Activated naive CD4-positive, alpha-beta T cell treated with anti-CD3 and anti-CD28 coated beads, Interleukin-2, amount 10 ng/mL, durations not matched to agents 5 hours and 36 hours (primary cell): ENCODE data around the gene ABR. TPM values are rescaled to one million over a fixed set of nuclear protein-coding genes. Genes with fewer than 3 reads are reported as not detected.

Experiments
- microRNA-seq: library from miRNA; unstranded; fragments of <30 nt; microRNA quantifications from one replicate; pipeline ENCODE4 v1.2.0, GENCODE V29; 2022; ENCODE audit warnings: borderline microRNAs expressed, borderline replicate concordance
- total RNA-seq, 2 experiments: library from RNA; stranded (reverse); gene quantifications; one replicate each; pipeline ENCODE4 v1.2.3, GENCODE V29; 2021

The ABR gene
- total RNA-seq, result 100 to 1,000 TPM; 142 to 147 TPM

DNA sequence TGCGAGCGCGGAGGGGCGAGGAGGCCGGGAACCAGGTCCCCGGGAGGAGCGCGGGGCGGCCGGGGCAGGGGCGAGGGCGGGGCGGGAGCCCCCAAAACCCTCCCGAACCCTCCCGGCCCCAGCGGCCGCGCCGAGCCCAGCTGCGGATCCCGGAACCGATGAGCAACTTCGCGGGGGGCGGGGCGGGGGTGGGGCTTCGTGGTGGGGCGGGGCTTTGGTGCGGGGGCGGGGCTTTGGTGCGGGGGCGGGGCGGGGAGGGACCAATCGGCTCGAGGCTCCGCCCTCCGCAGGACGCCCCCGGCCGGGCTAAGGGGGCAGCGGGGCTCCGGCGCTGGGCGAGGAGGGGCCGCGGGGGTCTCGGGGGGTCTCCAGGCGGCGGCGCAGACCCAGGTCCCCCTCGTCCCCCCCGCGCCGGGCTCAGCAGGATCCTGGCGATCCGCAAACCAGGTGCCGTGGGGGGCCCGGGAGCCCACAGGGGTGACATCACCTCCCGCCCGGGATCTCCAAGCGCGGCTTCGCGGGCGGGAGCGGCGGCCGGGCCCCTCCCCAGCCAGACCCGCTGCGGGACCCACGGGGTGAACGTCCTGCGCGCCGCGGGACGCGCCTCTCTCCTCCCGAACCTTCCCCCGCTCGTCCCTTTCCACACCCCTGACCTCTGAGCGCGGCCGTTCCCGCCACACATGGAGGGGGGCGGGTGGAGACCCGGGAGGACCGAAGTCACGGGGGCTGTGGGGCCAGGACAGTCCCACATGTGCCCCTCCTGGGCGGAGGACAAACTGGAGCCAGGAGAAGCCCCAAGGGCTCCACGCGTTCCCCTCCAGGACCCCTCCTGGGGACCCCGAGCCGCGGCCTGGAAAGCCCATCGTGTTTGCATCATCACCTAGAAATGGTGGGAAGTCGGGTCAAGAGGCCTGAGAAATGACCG lies at the start of gene ABR:
Gene ABR (minus strand): TSS at position 164 of the 925 bp plus-strand sequence. CDS start 254 bp downstream, outside the sequence.

DNA sequence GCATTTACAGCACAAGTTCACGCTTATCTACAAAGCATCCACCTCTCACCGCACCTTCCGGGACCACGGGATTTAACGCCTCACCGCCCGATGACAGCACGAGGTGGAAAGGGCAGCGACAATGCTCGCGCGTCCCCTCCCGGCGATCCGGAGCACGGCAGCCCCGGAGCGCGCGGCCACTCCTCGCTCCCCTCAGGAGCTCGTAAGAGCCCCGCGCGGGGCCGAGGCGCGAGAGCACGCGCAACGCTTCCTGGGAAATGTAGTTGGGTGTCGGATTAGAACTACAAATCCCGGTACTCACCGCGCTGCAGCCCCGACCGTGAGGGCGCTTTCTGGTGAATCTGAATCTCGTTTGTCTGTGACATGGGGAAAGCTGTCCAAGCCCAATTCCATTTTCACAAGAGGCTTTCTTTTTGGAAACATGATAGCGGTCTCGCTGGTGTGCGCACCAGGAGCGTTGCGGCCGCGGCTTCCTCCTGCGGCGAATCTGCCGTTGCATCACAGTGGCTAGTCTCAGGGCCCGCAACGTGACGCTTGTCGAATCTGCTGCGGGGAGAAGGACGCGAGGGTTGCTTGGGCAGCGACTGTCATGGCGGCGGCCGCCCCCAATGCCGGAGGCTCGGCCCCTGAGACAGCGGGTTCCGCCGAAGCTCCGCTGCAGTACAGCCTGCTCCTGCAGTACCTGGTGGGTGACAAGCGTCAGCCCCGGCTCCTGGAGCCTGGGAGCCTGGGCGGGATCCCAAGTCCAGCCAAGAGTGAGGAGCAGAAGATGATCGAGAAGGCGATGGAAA lies 183.0 kb downstream of the ABR start, which contains the start of gene TIMM22:
Gene TIMM22 (plus strand): TSS at position 576 of the 791 bp plus-strand sequence. CDS start 14 bp downstream, at position 590.

DNA sequence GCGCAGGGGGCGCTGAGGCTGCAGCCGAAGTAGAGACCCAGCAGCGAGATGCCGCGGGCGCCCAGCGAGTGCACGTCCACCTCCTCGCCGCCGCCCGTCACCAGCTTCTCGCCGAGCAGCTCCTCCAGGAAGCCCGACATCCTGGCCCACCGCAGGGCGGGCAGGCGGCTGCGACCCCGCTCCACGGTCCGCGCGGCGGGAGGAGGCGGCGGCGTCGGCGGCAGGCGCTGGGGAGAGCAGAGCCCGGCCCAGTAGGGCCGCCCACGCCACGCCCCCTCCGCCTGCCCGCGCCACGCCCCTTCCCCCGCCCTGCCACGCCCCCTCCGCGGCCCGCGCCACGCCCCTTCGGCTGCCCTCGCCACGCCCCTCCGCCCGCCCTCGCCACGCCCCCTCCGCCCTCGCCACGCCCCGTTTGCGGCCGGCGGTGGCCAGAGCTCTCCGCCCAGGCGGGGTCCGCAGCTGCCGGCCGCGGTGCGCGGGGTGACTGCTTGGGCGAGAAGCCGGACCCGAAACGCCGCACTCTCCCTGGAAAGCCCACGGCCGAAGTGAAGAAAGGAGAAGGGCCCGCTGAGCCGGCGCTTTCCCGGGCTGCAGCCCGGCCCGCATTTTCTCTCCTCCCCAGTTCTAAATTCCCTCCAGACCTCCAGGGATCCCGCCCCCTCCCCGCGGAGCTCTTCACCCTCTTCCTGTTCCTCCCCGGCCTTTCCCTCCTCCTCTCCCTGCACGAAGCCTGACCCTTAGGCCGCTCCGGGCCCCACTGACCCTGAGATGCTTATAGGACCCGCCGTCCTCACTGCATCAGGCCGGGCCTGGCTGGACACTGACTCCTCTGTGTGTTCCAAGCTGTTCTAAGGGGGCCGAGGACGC lies 200.0 kb downstream of the ABR start, which contains the start of gene NXN:
Gene NXN (minus strand): TSS at position 238 of the 867 bp plus-strand sequence.

Small RNA genes lying within 50 kb of the gene (microRNA-seq; reads per million reads assigned to microRNA genes)
- not detected for gene MIR3183

Other genes starting within 250 kb of the ABR start
- under 1 TPM; 0.28 to 0.36 TPM for gene NXN, start 200.2 kb downstream of the ABR start, total RNA-seq
- 1 to 10 TPM; 8.1 to 9.2 TPM for gene TIMM22, start 182.9 kb downstream of the ABR start, total RNA-seq
- not detected for gene BHLHA9, start 90.5 kb upstream of the ABR start, total RNA-seq
- 1 to 10 TPM in 1 of 2 experiments, under 1 TPM in 1; 0.87 to 1.3 TPM for gene TRARG1, start 99.7 kb upstream of the ABR start, total RNA-seq
- gene YWHAE, start 220.2 kb upstream of the ABR start, total RNA-seq, result 100 to 1,000 TPM; 296 to 317 TPM